NT2/D1 (cell line): ENCODE measurements around the gene PGM2L1.

ENCODE experiments used
- SUZ12 ChIP-seq: IDR thresholded peaks from 2 replicates; pipeline ENCODE4 v1.6.1; 2011; ENCODE audit not compliant: insufficient read length, insufficient read depth; ENCODE audit errors: extremely low read depth
- YY1 ChIP-seq: IDR thresholded peaks from 2 replicates; pipeline ENCODE4 v1.6.1; 2011; ENCODE audit not compliant: insufficient read length, insufficient read depth

DNA sequence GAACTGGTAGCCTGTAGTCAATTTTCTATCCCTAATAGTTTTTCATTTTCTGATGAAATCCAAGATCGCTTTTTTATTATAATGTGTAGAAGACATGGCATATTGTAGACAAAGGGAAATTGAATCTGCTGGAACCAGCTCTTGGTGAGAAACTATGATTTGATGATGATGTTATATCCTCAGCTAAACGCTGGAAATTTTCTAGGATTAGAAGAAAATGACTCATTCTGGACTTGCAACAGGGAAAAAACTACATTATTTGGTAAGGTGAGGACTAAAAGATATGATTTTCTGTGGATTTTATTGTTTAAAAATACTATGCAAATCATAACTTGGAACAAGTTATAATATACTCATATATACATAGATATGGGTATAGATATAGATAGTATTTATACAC lies 14.1 kb upstream of the PGM2L1 start:
- TF ChIP-seq SUZ12, result no peak
- no peak for TF ChIP-seq YY1
